HT1080 (cell line): ENCODE data around the gene PIP5K1C. TPM values are rescaled to one million over a fixed set of nuclear protein-coding genes. Genes with fewer than 3 reads are reported as not detected.

Source experiments
- DNase-seq: peaks from one replicate; pipeline ENCODE4 v3.0.0-alpha.2; 2015; ENCODE audit warnings: low read depth
- total RNA-seq: library from RNA; depleted of rRNA; stranded (reverse); fragments of >200 nt; shearing (Covaris generic); gene quantifications from 2 replicates; pipeline ENCODE4 v1.2.3, GENCODE V29; 2014

PIP5K1C gene
- total RNA-seq, 1 experiment from 2014 or later = 15.5 TPM

DNA sequence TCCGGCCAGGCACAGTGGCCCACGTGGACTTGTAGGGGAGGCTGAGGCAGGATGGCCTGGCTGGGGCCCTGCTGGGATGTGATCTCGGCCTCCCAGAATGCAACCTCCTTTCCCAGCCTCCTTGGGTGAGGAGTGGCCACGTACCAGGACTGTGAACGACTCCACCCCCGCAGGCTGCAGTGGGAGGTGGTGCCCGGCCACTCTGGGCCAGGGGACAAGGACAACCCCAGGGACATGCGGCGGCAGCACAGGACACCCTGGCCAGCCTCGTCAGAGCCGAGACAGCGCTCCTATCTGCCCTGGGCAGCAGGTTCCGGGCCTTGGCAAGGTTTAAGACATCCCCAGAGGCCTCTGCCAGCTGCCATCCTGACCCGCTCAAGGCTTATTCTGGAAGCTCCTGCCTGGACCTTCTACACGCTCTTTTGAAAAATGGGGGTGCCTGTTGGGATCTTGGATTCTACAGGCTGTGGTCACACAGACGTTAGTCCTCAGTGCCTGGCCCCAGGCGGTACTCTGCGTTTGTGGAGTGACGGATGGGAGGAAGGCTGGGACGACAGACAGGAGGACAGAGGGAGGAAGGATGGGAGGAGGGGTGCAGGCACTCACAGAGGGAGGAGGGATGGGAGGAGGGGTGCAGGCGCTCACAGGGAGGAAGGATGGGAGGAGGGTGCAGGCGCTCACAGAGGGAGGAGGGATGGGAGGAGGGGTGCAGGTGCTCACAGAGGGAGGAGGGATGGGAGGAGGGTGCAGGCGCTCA lies 53.8 kb downstream of the PIP5K1C start:
- DNase-seq = no peak

DNA sequence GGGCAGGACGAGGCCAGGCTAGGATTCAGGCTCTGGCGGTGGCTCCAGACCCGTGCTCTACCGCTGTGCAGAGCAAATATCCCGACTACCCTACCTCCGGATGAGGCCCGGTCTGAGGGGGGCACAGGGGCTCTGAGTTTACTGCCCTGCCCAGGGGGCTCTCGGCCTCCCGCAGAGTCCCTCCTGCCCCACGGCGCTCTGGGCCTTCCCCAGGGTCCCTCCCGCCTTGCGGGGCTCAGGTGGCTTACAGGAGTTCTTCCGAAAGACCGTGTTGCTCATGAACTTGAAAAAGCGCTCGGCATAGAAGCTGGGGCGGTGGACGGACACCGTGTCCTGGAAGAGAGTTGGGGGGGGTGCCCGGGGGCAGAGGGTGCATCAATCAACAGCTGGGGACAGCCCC lies 54.5 kb downstream of the PIP5K1C start:
- no peak for DNase-seq

DNA sequence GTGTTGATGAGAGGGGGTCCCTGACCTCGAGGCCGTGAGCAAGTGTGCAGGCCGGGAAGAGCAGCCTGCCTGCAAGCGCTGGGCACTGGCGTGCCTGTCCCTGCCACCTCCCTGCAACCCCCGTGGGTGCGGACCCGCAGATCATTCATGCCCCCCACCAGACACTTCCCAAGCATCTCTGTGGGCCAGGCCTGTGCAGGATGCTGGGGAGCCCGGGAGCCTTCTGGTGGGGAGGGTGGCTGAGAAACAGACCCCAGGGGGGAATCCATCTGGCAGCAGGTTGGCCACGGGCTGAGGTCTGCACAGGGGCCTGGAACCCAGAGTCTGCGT lies 55.2 kb downstream of the PIP5K1C start:
- no peak for DNase-seq

DNA sequence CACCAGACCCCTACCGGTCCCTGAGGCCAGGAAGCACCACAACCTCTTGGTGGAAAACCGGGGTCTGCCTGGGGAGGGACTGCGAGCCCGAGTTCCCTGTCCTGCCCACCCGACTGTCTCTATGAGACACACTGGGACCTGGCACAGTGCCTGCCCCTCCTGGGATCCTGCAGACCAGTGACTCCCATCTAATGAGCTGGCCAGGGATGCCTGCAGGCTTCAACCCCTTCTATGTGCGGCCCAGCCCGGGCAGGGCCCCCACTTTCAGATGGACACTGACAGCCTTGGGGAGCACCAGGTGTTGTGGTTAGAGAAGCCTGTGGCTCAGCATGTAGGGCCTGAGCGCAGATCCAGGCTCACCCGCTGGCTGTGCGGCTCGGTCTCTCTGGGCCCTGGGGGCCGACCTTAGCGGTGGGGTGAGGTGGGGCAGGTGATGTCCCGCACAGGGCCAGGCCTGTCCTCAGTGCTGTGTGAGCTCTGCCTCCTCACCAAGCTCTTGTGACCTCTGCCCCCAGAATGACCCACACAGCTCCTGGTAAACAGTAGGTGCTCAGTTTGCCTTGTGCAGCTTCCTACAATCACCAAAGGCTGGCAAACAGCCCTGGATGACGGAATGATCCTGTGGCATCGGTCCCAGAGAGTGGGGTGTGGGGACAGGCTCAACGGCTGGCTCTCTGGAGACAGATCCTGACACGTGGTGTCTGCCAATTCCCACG lies 55.8 kb downstream of the PIP5K1C start:
- no peak for DNase-seq

DNA sequence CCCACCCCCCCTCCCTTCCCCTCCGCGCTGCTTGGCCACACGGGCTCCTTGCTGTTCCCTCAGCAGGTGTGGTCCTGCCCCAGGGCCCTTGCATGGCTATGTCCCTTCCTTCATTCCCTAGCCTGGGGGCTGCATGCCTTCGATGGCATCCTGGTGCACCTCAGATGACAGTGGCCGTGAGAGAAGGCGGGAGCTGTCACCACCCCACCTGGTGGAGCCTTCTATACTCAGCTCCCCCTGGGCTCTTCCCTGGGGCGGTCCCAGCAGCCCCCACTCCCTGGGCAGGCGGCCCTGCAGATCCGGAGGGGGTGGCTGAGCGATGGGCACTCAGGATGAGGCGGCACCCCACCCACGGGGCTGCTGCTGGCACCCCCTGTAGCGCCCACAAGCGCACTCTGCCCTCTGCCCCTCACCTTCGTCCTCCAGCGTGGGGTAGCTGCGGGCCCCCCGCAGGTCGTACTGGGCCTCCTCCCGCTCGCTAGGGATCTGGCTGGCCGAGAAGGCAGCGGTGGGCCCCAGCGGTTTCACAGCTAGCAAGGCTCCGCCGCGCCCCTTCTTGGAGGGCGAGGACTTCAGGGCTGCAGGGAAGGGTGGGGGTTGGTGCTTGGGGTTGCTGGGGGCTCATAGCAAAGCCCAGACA lies 56.5 kb downstream of the PIP5K1C start:
- no peak for DNase-seq

DNA sequence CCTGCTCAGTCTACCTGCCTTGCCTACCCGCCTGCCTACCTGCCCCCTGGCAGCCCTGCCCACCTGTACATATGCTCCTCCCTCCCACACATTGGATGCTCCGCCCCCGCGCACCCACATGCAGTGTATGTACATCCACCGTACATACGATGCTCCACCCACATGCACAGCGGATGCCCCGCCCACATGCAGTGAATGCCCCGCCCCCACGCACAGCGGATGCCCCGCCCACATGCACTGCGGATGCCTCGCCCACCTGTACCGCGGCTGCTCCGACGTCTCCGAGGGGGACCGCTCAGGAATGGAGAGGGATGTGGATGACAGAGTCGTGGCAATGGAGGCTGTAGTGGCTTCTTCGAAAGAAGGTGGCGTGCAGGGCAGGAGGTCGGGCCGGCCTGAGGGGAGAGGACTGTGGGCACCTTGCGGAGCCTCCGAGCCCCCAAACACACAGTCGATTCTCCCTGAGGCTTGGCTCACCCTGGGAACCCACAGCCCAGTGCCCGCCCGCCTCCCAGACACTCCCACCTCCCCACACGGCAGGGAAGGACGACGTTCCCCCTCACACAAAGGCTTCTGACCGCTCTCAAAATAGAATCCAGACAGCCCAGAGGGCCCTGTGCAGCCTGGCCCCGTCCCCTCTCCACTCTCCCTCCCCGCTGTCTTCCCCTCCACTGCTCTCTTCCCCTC lies 57.1 kb downstream of the PIP5K1C start:
- DNase-seq = no peak

DNA sequence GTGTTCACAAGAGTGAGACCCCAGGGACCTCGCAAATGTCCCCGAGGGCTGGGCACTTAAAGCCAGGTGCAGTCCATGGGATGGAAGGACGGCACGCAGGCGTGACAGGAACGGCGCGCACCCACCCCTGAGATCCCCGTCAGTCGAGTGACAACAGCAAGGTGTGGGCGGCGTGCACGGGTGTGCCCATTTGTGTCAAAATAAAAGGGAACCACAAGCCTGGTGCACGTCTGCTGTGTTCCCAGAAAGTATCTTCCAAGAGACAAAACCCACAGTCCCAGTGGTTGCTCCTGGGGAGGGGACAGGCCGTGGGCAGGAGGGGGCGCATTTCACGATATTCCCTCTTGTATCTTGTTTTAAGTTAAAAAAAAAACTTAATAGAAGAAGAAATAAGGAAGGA lies 58.0 kb downstream of the PIP5K1C start:
- DNase-seq = no peak

DNA sequence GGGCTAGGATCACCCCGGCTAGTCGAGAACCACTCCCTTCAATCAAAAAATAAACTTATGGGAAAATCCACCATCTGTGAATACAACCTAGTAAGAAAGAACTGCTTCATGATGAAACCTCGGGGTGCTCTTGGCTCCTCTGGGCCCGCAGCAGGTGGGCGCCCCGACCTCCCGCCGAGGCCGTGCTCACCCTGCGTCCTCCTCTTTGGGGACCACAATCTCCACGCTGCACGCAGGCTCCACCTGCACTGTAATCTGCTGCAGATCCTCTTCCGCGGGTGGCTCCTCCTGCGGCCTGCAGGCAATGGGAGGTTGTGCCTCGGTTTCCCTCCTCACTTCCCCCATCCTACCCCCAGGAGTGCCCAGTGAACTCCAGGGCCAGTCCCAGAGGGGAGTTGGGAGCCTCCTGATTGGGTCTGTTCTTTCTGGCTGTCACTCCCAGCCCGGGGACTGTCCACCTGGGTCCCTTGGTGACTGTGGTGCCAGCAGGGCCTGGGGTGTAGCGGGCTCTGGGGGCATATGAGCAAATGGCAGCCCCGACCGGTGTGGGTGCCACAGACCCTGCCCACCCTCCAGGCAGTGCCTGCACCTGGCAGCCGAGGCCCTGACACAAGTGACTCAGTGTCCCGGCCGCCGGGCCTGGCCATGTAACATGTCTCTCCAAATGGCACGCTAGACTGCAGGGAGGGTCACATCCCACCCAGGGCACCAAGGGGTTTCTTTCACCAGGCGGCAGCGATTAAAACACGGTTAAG lies 58.6 kb downstream of the PIP5K1C start:
- no peak for DNase-seq

DNA sequence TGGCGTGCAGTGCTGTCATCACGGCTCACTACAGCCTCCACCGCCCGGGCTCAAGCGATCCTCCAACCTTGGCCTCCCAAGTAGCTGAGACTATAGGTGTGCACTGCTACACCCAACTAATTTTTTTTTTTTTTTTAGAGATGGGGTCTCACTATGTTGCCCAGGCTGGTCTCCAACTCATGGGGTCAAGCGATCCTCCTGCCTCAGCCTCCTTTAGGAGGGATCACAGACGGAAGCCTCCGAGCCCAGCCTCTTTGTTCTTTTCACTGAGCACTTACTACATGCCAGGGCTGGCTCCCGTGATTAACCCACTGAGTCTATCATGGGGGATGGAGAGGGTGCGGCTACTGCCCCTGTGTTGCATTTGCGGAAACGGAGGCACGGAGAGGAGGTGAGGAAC lies 60.8 kb downstream of the PIP5K1C start:
- no peak for DNase-seq

DNA sequence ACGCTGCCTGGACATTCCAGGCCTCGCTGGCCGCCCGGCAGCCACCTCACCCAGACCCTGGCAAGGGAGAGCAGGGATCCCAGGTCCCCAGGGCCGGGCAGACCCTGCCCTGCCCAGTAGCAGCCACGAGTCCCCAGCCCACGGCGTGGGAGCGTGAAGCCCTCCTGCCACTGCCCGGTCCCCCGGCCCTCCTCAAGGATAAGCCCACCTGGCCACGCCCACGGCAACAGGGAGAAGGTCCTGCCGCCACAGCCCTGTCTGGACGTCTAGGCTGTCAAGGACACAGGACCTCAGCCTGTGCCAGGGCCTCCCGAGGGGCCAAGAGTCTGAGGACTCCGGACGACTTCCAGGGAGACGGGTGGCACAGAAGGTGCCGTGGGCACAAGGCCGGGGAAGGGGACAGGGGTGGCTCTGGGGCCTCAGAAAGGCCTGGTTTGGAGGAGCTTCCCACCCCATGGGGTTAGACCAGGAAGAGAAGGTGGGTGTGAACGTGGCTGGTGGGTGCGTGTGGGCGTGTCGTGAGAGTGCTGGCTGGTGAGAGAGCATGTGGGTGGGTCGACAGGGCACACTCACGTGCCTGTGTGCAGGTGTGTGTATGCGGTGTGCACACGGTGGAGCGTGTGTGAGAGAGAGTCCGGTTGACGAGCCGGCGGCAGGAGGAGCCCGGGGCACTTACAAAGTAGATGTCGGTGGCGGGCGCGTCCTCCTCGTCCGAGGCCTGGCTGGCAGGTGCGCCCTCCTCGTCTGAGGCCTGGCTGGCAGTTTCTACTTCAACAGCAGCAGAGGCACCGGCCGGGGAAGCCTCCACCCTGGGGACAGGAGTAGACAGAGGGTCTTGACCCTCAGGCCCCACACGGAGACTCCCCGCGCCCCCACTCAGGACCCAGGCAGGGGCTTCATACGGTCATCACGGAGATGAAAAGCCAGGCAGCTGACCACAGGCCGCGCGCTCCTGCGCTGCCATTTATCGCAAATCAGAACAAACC lies 61.8 kb downstream of the PIP5K1C start:
- no peak for DNase-seq

DNA sequence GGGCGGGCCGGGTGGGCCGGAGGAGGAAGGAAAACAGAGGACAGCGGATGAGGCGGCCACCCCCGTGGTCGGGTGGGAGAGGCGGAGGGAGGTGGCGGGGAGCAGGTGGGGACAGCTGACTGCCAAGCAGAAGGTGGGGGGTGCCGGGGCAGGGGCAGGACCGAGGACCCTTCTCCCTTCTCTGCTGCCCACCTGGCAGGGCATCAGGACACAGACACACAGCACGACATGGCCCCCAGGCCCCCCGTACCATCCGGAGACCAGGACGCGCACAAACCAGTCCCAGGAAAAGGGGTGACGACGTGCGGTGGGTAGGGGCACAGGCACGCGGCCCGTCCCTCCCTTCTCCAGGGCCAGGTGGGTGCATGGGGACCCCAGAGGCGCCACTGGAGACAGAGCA lies 62.6 kb downstream of the PIP5K1C start:
- no peak for DNase-seq

DNA sequence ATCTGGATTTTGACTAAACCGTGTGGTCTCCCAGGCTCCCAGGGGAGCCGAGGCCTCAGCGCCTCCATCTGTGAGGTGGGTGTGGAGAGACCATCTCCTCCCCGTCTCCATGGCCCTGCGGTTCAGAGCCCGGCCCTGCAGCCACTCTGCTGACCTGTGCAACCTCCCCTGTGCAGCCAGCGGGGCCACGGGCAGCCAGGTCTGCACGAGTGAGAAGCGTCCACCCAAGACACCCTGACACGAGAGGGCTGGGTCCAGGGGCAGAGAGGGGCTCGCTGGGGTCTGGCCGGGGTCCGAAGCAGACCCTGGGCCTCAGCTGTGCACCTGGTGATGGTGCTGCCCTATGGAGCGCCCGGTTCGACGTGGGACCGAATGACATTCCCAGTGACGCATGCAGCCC lies 63.3 kb downstream of the PIP5K1C start:
- no peak for DNase-seq

DNA sequence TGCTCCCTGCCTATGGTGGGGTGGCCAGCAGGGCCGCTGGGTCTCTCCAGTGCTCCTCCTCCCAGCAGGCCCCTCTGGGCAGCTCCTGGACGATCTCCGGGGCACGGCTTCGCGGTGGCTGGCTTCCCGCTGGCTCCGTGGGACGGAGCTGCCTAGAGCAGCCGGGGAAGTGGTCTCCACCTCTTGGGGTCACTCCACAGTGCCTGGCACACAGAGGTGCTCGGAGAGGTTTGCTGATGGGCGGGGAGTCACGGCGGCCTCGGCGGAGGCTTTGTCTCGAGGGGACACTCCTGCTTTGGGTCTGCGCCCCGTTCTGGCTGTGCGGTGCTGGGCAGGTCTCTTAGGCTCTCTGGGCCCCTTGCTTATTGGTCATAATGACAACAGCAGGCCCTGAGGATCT lies 63.8 kb downstream of the PIP5K1C start:
- DNase-seq = no peak

DNA sequence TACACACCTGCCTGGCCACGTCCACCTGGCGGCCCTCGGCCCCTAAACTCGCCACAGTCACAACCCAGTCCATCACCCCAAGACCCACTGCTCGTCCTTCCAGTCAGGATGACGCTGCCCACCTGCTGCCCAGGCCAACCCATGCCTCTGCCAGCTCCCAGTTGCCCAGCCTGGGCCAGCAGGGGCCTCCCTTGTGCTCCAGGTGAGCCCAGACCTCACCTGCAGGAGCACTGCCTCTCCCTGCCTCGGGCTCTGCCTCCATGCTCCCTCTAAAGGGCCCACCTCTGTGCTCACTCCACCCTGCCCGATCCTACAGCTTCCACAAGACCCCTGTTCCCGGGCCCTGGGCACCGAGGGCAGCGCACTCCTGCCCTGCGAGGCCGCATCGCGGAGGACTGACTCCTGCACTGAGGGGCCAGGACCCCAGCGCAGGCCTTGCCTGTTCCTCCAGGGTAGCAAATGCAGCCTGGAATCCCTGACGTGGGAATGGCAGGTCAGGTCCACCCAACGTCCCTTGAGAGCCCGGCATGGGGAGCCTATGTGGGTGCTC lies 65.7 kb downstream of the PIP5K1C start:
- DNase-seq = no peak

DNA sequence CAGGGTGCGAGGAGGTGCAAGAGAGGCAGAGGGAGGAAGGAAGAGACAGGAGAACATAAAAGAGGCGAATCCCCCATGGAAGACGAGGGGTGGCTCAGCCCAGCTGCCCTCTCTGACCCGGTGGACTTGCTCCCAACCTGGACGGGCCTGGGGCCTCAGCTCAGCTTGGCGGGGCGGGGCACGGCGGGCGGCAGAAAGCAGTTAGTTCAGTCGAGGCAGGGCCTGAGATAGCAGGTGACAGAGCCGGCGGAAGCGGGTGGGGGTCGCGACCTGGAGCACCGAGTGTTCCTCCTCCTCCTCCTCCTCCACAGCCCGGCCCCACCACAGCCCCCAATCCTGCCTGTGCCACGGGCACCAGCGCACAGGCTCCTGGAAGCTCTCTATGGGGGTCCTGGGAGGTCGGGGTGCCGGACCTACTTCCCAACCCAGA lies 66.7 kb downstream of the PIP5K1C start:
- no peak for DNase-seq

DNA sequence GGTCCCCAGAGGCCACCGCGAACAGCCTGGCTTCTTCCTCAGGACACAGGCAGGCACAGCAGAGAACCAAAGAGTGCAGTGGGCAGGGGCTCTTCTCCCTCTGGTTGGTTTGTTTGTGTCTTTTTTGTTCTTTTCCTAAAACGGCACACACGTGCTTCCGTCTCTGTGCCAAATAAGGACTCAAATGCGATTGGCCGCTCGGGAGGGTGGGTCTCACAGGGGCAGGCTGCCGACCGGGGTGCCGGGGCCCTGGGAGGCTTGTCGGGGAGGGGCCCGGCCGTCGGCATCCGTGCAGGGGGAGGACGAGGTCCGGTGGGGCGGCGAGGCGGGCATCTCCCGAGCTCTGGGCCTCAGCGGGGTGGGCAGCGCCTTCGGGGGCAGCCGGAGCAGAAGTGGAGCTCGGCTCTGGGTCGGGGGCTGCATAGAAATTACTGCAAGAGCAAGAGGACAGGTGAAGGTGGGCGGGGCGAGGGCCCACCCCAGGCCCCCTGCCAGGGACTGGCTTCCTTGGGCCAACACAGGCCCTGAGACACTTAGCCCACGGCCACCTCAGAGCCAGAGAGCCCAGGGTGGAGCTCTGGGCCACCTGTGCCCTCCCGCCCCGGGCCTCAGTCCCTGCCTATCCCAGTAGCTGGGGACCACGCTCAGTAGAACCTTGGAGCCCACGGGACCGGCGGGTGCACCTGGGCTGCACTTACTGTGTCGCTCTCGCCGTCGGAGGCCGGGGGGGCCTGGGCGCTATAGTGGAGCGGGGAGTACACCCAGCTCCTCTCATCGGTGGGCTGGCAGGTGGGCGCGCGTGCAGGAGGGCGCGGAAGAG lies 67.3 kb downstream of the PIP5K1C start:
- no peak for DNase-seq

DNA sequence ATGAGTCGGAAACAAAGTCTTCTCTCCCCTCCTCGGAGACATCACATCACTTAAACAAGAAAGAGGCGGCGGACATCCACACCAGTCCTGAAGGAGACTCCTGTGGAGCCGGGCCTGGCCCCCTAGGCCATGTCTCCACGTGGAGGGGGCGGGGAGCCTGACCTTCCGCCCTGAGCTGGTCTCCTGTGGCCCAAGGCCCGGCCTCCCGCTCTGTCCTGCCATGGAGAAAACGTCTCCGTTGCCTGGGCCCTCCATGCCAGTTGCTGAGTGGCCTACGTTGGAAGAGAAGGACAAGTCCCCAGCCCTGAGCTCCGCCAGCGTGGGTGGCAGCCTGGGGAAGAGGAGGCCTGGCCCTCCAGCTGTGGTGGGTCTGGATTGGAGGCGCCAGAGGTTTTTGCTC lies 68.2 kb downstream of the PIP5K1C start:
- DNase-seq = no peak

DNA sequence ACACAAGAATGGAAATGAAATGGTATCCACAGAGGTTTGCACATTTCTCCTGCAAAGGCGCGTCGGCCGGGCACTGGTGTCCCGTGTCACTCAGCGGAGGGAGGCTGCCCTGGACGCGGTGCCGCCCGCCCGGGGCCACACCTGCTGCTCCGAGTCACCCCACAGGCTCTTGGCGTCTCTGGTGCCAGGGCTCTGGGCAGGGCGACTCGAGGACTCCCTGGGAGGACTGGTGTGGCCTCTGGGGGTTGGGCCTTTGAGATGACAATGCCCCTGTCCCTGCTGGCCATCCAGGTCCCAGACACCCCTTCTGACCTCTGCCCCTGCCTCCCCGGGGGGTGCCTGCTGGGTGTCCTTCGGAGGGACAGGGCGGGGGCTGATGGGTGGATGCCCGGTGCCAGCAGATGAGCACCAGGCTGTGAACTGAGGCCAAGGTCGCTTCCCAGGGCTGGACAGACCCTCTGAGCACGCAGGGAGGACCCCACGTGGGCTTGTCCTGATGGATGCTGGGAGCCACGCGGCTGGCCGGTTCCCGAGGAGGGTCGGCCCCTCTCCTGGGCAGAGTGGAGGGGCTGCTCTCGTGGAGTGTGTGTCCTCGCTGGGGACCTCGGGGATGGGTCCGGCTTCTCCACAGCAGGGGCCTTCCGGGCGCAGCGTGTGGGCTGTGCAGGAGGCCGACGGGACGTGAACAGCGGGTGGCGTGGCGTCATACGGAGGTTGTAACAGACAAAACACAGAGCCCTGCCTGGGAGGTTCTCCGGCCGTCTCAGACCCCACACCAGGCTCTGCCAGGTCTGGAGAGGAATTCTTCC lies 69.0 kb downstream of the PIP5K1C start:
- DNase-seq = no peak
